Neural progenitor cell (in vitro differentiated cells): ENCODE results near the gene BBS10. TPM values are rescaled to one million over a fixed set of nuclear protein-coding genes. Genes with fewer than 3 reads are reported as not detected.

Experiments
- DNase-seq: peaks from one replicate; pipeline ENCODE4 v3.0.0-alpha.2; 2016; ENCODE audit warnings: low spot score
- H2AFZ ChIP-seq: fragments of 200-600 bp; sonication (generic); replicated peaks from 2 replicates; pipeline ENCODE4 v1.6.1; 2016; ENCODE audit warnings: antibody characterized with exemption
- H3F3A ChIP-seq: fragments of 200-600 bp; sonication (generic); 2 replicates; pipeline ENCODE4 v1.6.1; 2016; ENCODE audit warnings: antibody characterized with exemption, low read depth
- H3K27ac ChIP-seq: fragments of 200-600 bp; sonication (generic); 2 replicates; pipeline ENCODE4 v1.5.1; 2016; ENCODE audit warnings: mild to moderate bottlenecking
- H3K27me3 ChIP-seq: fragments of 200-600 bp; sonication (generic); 2 replicates; pipeline ENCODE4 v1.6.1; 2016; ENCODE audit warnings: mild to moderate bottlenecking, moderate library complexity
- H3K36me3 ChIP-seq: fragments of 200-600 bp; sonication (generic); 2 replicates; pipeline ENCODE4 v1.5.1; 2016
- H3K4me1 ChIP-seq: fragments of 200-600 bp; sonication (generic); 2 replicates; pipeline ENCODE4 v1.6.1; 2016; ENCODE audit warnings: mixed run types
- H3K4me2 ChIP-seq: fragments of 200-600 bp; sonication (generic); 2 replicates; pipeline ENCODE4 v1.6.1; 2016
- H3K4me3 ChIP-seq: fragments of 200-600 bp; sonication (generic); 2 replicates; pipeline ENCODE4 v1.5.1; 2016
- H3K79me2 ChIP-seq: fragments of 200-600 bp; sonication (generic); 2 replicates; pipeline ENCODE4 v1.6.1; 2016; ENCODE audit warnings: low read depth
- H3K9ac ChIP-seq: fragments of 200-600 bp; sonication (generic); 2 replicates; pipeline ENCODE4 v1.6.1; 2016
- H3K9me3 ChIP-seq: fragments of 200-600 bp; sonication (generic); 2 replicates; pipeline ENCODE4 v1.5.1; 2016; ENCODE audit warnings: low read depth
- H4K20me1 ChIP-seq: fragments of 200-600 bp; sonication (generic); 2 replicates; pipeline ENCODE4 v1.6.1; 2016; ENCODE audit warnings: low read depth
- H3K27ac Mint-ChIP-seq: 3 replicates; pipeline ENCODE4 v1.8.0; 2021; ENCODE audit warnings: mixed read lengths
- H3K27me3 Mint-ChIP-seq: 2 replicates; pipeline ENCODE4 v1.8.0; 2022; ENCODE audit warnings: low read depth, mild to moderate bottlenecking, inconsistent platforms, moderate library complexity, mixed read lengths; ENCODE audit not compliant: insufficient read depth
- H3K36me3 Mint-ChIP-seq: 3 replicates; pipeline ENCODE4 v1.8.0; 2021; ENCODE audit warnings: mixed read lengths
- H3K4me1 Mint-ChIP-seq: 3 replicates; pipeline ENCODE4 v1.8.0; 2021; ENCODE audit warnings: mixed read lengths
- H3K4me3 Mint-ChIP-seq: 3 replicates; pipeline ENCODE4 v1.8.0; 2021; ENCODE audit warnings: mild to moderate bottlenecking, moderate library complexity, mixed read lengths
- H3K9me3 Mint-ChIP-seq: 3 replicates; pipeline ENCODE4 v1.8.0; 2020; ENCODE audit warnings: mixed read lengths
- EZH2 ChIP-seq: fragments of 200-600 bp; sonication (generic); IDR thresholded peaks from 2 replicates; pipeline ENCODE4 v1.6.1; 2017; ENCODE audit warnings: antibody characterized with exemption, mild to moderate bottlenecking, moderate library complexity
- EZH2phosphoT487 ChIP-seq: fragments of 200-600 bp; sonication (generic); IDR thresholded peaks from 2 replicates; pipeline ENCODE4 v1.6.1; 2017; ENCODE audit warnings: antibody characterized with exemption
- total RNA-seq: library from RNA; depleted of rRNA; stranded (reverse); fragments of >200 nt; gene quantifications from 2 replicates; pipeline ENCODE4 v1.2.3, GENCODE V29; 2015; ENCODE audit warnings: low replicate concordance
- TF ChIP-seq, protein P1 (sequence below): fragments of 200-600 bp; sonication (generic); IDR thresholded peaks from 2 replicates; pipeline ENCODE4 v1.5.1; 2017; ENCODE audit warnings: antibody characterized with exemption, mild to moderate bottlenecking

Gene BBS10
- total RNA-seq, 1 donor from 2014 or later, result 32.7 TPM

DNA sequence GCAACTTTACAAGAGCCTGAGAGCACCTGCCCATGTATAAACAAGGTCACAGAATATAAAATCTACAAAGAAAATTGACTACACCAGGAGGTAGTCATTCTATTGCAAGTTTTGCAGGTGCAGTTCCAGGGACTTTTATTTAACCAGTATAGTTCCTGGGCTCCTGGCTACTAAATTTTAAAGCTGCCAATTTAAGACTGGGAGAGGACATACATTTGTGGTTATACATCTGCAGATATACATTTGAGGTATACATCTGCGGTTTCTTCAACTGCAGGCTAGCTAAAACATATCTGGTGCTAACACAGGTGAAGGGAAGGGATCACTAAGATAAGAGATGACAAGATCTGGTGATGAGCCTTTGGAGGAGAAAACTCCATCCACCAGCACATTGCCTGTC, 30.2 kb downstream of the BBS10 start:
- TF ChIP-seq EZH2phosphoT487 (no peak), EZH2 (no peak)
- TF ChIP-seq, protein P1, sequence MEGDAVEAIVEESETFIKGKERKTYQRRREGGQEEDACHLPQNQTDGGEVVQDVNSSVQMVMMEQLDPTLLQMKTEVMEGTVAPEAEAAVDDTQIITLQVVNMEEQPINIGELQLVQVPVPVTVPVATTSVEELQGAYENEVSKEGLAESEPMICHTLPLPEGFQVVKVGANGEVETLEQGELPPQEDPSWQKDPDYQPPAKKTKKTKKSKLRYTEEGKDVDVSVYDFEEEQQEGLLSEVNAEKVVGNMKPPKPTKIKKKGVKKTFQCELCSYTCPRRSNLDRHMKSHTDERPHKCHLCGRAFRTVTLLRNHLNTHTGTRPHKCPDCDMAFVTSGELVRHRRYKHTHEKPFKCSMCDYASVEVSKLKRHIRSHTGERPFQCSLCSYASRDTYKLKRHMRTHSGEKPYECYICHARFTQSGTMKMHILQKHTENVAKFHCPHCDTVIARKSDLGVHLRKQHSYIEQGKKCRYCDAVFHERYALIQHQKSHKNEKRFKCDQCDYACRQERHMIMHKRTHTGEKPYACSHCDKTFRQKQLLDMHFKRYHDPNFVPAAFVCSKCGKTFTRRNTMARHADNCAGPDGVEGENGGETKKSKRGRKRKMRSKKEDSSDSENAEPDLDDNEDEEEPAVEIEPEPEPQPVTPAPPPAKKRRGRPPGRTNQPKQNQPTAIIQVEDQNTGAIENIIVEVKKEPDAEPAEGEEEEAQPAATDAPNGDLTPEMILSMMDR, result no peak
- H3K4me1 Mint-ChIP-seq, result peaks cover 7% of the 10 kb centered on the region
- H3K9me3 ChIP-seq, result no peaks in the 10 kb centered on the region

DNA sequence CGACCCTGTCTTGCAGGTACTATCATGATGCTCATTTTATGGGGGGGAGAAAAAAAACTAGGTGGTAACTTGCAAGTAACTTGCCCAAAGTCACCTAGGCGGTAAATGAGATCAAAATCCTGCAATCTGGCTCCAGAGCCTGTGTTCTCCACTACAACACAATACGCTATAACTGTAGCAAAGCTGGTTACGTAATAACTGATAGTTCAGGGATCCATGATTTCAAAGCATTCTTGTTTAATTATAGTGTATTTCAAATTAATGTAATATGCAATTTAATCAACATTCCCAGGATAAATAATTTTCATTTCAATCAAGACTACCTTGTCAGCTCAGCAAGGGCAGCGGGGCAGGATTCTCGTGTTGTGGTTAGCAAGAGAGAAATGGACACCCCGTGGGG, 31.7 kb downstream of the BBS10 start:
- H3K4me2 ChIP-seq, result no peak overlapping the region
- Mint-ChIP-seq H3K27me3 (peaks cover 3% of the 10 kb centered on the region), H3K27ac (no peak overlapping the region), H3K4me1 (peaks cover 17% of the 10 kb centered on the region), H3K4me3 (no peak overlapping the region), H3K36me3 (no peaks in the 10 kb centered on the region), H3K9me3 (peaks cover 4% of the 10 kb centered on the region)
- H3K9me3 ChIP-seq, result no peaks in the 10 kb centered on the region
- TF ChIP-seq EZH2phosphoT487 (no peak), EZH2 (no peak)
- TF ChIP-seq, protein P1, result no peak
- no peaks in the 10 kb centered on the region for H3K36me3 ChIP-seq
- no peak overlapping the region for H2AFZ ChIP-seq
- H3F3A ChIP-seq, result no peaks in the 10 kb centered on the region
- H3K27me3 ChIP-seq, result no peaks in the 10 kb centered on the region
- no peak overlapping the region for H3K9ac ChIP-seq
- no peak overlapping the region for H3K27ac ChIP-seq
- no peaks in the 10 kb centered on the region for H3K4me1 ChIP-seq
- H4K20me1 ChIP-seq, result no peaks in the 10 kb centered on the region
- no peaks in the 10 kb centered on the region for H3K79me2 ChIP-seq
- no peak overlapping the region for H3K4me3 ChIP-seq
- no peak for DNase-seq

More for the DNA sequence above, 30.2 kb downstream of the BBS10 start:
- no peaks in the 10 kb centered on the region for H3F3A ChIP-seq
- H2AFZ ChIP-seq, result no peak overlapping the region
- no peaks in the 10 kb centered on the region for H4K20me1 ChIP-seq
- no peak overlapping the region for H3K4me3 Mint-ChIP-seq
- DNase-seq, result no peak
- no peaks in the 10 kb centered on the region for H3K36me3 ChIP-seq
- no peaks in the 10 kb centered on the region for H3K4me1 ChIP-seq
- H3K9me3 Mint-ChIP-seq, result peaks cover 8% of the 10 kb centered on the region
- no peaks in the 10 kb centered on the region for H3K27me3 ChIP-seq
- no peak overlapping the region for H3K27ac Mint-ChIP-seq
- H3K27me3 Mint-ChIP-seq, result peaks cover 3% of the 10 kb centered on the region
- H3K4me2 ChIP-seq, result no peak overlapping the region
- H3K36me3 Mint-ChIP-seq, result no peaks in the 10 kb centered on the region
- H3K79me2 ChIP-seq, result no peaks in the 10 kb centered on the region
- H3K9ac ChIP-seq, result no peak overlapping the region
- no peak overlapping the region for H3K27ac ChIP-seq
- no peak overlapping the region for H3K4me3 ChIP-seq

DNA sequence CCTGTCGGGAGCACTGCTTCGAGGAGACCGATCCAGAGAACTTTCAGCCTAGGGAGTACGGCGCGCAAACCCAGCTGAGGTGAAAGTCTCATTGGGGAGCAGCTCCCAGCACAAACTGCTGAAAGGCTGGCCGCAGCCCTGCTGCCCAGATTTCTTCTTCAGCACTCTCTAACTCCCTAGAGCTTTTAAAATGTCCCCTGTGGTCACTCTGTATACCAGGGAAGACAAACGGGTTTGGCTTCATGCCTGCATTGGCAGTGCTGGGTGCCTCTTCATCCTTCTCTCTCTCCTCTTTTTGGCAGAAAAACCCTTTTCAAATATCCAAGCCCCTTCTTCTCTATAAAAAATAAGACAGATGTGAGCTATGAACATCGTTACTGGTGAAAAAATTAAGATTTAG, 34.9 kb downstream of the BBS10 start:
- H3K4me2 ChIP-seq, result no peak overlapping the region
- no peak overlapping the region for H3K27ac ChIP-seq
- no peaks in the 10 kb centered on the region for H3F3A ChIP-seq
- no peaks in the 10 kb centered on the region for H3K9me3 ChIP-seq
- H3K79me2 ChIP-seq, result no peaks in the 10 kb centered on the region
- no peak for DNase-seq
- no peak overlapping the region for H3K4me3 ChIP-seq
- H3K9me3 Mint-ChIP-seq, result no peaks in the 10 kb centered on the region
- H3K4me1 ChIP-seq, result peaks cover 5% of the 10 kb centered on the region
- no peaks in the 10 kb centered on the region for H3K27me3 ChIP-seq
- H3K27ac Mint-ChIP-seq, result no peak overlapping the region
- no peaks in the 10 kb centered on the region for H4K20me1 ChIP-seq
- TF ChIP-seq, protein P1, result no peak
- TF ChIP-seq EZH2phosphoT487 (no peak), EZH2 (no peak)
- peak overlapping the region; percentile 94 for H2AFZ ChIP-seq
- peaks cover 11% of the 10 kb centered on the region for H3K4me1 Mint-ChIP-seq
- H3K27me3 Mint-ChIP-seq, result peaks cover 8% of the 10 kb centered on the region
- H3K36me3 ChIP-seq, result no peaks in the 10 kb centered on the region
- no peaks in the 10 kb centered on the region for H3K36me3 Mint-ChIP-seq
- no peak overlapping the region for H3K9ac ChIP-seq
- H3K4me3 Mint-ChIP-seq, result no peak overlapping the region
